SK-N-SH (cell line): ENCODE data around the gene MACROD2.

Source experiments
- CTCF ChIP-seq: fragments of 200-600 bp; sonication (generic); IDR thresholded peaks from 2 replicates; pipeline ENCODE4 v1.6.1; 2017; ENCODE audit warnings: antibody characterized with exemption, mild to moderate bottlenecking, moderate library complexity
- ELF1 ChIP-seq: IDR thresholded peaks from 2 replicates; pipeline ENCODE4 v1.4.0; 2012
- EZH2phosphoT487 ChIP-seq: fragments of 200-600 bp; sonication (generic); IDR thresholded peaks from 2 replicates; pipeline ENCODE4 v1.6.1; 2017; ENCODE audit warnings: low read depth, mixed run types, mild to moderate bottlenecking, antibody characterized with exemption, moderate library complexity, borderline replicate concordance
- GABPA ChIP-seq: IDR thresholded peaks from 2 replicates; pipeline ENCODE4 v1.4.0; 2012; ENCODE audit warnings: low read depth, mild to moderate bottlenecking
- MAX ChIP-seq: IDR thresholded peaks from 2 replicates; pipeline ENCODE4 v1.4.0; 2012; ENCODE audit warnings: low read depth
- NFIC ChIP-seq: IDR thresholded peaks from 2 replicates; pipeline ENCODE4 v1.4.0; 2012; ENCODE audit warnings: borderline replicate concordance
- POLR2AphosphoS5 ChIP-seq: IDR thresholded peaks from 2 replicates; pipeline ENCODE4 v1.6.1; 2012; ENCODE audit warnings: low read depth, low read length
- RAD21 ChIP-seq: IDR thresholded peaks from 2 replicates; pipeline ENCODE4 v1.6.1; 2012; ENCODE audit warnings: mild to moderate bottlenecking, low read length
- REST ChIP-seq: IDR thresholded peaks from 2 replicates; pipeline ENCODE4 v1.6.1; 2012; ENCODE audit warnings: mild to moderate bottlenecking, low read depth, low read length, moderate library complexity
- SMC3 ChIP-seq: IDR thresholded peaks from 2 replicates; pipeline ENCODE4 v1.6.1; 2012; ENCODE audit warnings: low read depth, low read length, improper control_type of control experiment
- YY1 ChIP-seq: IDR thresholded peaks from 2 replicates; pipeline ENCODE4 v1.4.0; 2012; ENCODE audit warnings: low read depth, mild to moderate bottlenecking

- TF ChIP-seq MAX = no peak
- TF ChIP-seq EZH2phosphoT487 = no peak
- no peak for TF ChIP-seq YY1
- no peak for TF ChIP-seq CTCF
- TF ChIP-seq POLR2AphosphoS5 = no peak
- no peak for TF ChIP-seq ELF1
- TF ChIP-seq REST = no peak
- TF ChIP-seq GABPA = no peak
- no peak for TF ChIP-seq SMC3
- no peak for TF ChIP-seq NFIC
- TF ChIP-seq RAD21 = no peak
These were observed 2064.5 kb downstream of the MACROD2 start for GRCh38 chr20:16059841-16060240.
